ENCODE measurements around the gene WDR48. TPM values are rescaled to one million over a fixed set of nuclear protein-coding genes. Genes with fewer than 3 reads are reported as not detected.

The WDR48 gene
- total and polyA plus RNA-seq, 2 experiments from 2014 or later, result 27.2 to 54.3 TPM

- TF ChIP-seq, protein P1, sequence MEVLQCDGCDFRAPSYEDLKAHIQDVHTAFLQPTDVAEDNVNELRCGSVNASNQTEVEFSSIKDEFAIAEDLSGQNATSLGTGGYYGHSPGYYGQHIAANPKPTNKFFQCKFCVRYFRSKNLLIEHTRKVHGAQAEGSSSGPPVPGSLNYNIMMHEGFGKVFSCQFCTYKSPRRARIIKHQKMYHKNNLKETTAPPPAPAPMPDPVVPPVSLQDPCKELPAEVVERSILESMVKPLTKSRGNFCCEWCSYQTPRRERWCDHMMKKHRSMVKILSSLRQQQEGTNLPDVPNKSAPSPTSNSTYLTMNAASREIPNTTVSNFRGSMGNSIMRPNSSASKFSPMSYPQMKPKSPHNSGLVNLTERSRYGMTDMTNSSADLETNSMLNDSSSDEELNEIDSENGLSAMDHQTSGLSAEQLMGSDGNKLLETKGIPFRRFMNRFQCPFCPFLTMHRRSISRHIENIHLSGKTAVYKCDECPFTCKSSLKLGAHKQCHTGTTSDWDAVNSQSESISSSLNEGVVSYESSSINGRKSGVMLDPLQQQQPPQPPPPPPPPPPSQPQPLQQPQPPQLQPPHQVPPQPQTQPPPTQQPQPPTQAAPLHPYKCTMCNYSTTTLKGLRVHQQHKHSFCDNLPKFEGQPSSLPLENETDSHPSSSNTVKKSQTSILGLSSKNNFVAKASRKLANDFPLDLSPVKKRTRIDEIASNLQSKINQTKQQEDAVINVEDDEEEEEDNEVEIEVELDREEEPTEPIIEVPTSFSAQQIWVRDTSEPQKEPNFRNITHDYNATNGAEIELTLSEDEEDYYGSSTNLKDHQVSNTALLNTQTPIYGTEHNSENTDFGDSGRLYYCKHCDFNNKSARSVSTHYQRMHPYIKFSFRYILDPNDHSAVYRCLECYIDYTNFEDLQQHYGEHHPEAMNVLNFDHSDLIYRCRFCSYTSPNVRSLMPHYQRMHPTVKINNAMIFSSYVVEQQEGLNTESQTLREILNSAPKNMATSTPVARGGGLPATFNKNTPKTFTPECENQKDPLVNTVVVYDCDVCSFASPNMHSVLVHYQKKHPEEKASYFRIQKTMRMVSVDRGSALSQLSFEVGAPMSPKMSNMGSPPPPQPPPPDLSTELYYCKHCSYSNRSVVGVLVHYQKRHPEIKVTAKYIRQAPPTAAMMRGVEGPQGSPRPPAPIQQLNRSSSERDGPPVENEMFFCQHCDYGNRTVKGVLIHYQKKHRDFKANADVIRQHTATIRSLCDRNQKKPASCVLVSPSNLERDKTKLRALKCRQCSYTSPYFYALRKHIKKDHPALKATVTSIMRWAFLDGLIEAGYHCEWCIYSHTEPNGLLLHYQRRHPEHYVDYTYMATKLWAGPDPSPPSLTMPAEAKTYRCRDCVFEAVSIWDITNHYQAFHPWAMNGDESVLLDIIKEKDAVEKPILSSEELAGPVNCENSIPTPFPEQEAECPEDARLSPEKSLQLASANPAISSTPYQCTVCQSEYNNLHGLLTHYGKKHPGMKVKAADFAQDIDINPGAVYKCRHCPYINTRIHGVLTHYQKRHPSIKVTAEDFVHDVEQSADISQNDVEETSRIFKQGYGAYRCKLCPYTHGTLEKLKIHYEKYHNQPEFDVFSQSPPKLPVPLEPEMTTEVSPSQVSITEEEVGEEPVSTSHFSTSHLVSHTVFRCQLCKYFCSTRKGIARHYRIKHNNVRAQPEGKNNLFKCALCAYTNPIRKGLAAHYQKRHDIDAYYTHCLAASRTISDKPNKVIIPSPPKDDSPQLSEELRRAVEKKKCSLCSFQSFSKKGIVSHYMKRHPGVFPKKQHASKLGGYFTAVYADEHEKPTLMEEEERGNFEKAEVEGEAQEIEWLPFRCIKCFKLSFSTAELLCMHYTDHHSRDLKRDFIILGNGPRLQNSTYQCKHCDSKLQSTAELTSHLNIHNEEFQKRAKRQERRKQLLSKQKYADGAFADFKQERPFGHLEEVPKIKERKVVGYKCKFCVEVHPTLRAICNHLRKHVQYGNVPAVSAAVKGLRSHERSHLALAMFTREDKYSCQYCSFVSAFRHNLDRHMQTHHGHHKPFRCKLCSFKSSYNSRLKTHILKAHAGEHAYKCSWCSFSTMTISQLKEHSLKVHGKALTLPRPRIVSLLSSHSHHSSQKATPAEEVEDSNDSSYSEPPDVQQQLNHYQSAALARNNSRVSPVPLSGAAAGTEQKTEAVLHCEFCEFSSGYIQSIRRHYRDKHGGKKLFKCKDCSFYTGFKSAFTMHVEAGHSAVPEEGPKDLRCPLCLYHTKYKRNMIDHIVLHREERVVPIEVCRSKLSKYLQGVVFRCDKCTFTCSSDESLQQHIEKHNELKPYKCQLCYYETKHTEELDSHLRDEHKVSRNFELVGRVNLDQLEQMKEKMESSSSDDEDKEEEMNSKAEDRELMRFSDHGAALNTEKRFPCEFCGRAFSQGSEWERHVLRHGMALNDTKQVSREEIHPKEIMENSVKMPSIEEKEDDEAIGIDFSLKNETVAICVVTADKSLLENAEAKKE (CRISPR knock-in tag; IDR thresholded peaks at IDR 0.05), result no peak
- TF ChIP-seq, protein P2, sequence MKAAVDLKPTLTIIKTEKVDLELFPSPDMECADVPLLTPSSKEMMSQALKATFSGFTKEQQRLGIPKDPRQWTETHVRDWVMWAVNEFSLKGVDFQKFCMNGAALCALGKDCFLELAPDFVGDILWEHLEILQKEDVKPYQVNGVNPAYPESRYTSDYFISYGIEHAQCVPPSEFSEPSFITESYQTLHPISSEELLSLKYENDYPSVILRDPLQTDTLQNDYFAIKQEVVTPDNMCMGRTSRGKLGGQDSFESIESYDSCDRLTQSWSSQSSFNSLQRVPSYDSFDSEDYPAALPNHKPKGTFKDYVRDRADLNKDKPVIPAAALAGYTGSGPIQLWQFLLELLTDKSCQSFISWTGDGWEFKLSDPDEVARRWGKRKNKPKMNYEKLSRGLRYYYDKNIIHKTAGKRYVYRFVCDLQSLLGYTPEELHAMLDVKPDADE (IDR thresholded peaks at IDR 0.05), result no peak
- TF ChIP-seq STAT1 (IDR thresholded peaks at IDR 0.05; ENCODE audit: unreplicated experiment) (no peak), JUNB (IDR thresholded peaks at IDR 0.05; ENCODE audit: unreplicated experiment) (no peak), CTCF (conservative IDR thresholded peaks at IDR 0.05; ENCODE audit: low read depth in 2 of 2) (no peak)
These were observed 67.3 kb downstream of the WDR48 start (continued) for GRCh38 chr3:39118931-39119660.

DNA sequence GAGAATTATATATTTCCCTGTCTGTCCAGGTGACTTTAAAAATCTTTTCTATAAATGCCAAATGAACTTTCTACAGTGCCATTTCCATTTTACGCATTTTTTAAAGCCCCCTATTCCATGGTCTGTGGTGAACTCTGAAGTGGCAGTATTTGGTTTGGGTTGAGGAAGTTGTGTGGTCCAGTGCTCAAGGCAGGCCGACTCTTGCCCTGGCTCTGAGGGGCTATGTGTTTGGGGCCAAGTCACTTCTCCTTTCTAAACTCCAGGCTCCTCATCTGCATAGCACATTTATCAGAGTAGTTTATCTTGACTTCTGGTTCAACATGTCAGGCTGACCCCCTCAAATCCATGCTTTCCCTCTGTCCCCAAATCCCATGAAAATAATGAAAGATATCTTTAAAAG is 69.8 kb downstream of the WDR48 start:
- Mint-ChIP-seq H3K4me3 (no peak overlapping the region), H3K9me3 (no peaks in the 10 kb centered on the region), H3K36me3 (ENCODE audit: low read depth) (no peaks in the 10 kb centered on the region; the same call in 2 of the 3 replicates), H3K27ac (no peak overlapping the region), H3K4me1 (peaks cover 2% of the 10 kb centered on the region; the same call in 2 of the 3 replicates), H3K27me3 (ENCODE audit: insufficient read depth, low read depth, poor library complexity) (no peaks in the 10 kb centered on the region)
- no peak overlapping the region for H3K27ac ChIP-seq (ENCODE audit: low read depth)
- no peaks in the 10 kb centered on the region for H3K9me2 ChIP-seq (ENCODE audit: insufficient read depth)
- no peaks in the 10 kb centered on the region for H3K36me3 ChIP-seq (ENCODE audit: insufficient read depth)
- no peak for ATAC-seq
- no peaks in the 10 kb centered on the region for H3F3A ChIP-seq (replicated peaks; ENCODE audit: low read depth)
- no peak for DNase-seq (ENCODE audit: low spot score)
- no peaks in the 10 kb centered on the region for H4K20me1 ChIP-seq (replicated peaks; ENCODE audit: insufficient read depth)
- no peak overlapping the region for H3K4me3 ChIP-seq
- no peaks in the 10 kb centered on the region for H3K79me2 ChIP-seq (replicated peaks; ENCODE audit: insufficient read depth)
- H3K4me2 ChIP-seq, result no peak overlapping the region
- no peak overlapping the region for H2AFZ ChIP-seq
- no peaks in the 10 kb centered on the region for H3K4me1 ChIP-seq (ENCODE audit: insufficient read depth)
- no peaks in the 10 kb centered on the region for H3K27me3 ChIP-seq (ENCODE audit: insufficient read depth)
- no peak for TF ChIP-seq JUNB (IDR thresholded peaks at IDR 0.05; ENCODE audit: unreplicated experiment)
- no peak for TF ChIP-seq EZH2 (IDR thresholded peaks at IDR 0.05; ENCODE audit: low read depth, unreplicated experiment)

Data from GM23338 (cell line).